ENCODE measurements around the gene PLXNA1.

Gene PLXNA1

DNA sequence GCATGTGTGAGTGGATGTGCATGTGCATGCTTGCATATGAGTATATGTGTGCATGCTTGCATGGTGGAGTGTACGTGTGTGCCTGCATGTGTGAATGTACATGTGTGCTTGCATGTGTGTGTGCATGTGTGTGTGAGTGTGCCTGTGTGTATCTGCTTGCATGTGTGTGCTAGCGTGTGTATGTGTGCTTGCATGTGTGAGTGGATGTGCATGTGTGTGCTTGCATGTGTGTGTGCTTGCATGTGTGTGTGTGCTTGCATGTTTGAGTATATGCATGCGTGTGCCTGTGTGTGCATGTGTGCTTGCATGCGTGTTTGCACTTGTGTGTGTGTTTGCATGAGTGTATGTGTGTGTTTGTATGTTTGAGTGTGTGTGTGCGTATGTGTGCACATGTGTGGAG, 4.6 kb upstream of the PLXNA1 start:
- no peak for TF ChIP-seq POLR2AphosphoS5 (IDR thresholded peaks at IDR 0.05; ENCODE audit: low read depth)
- no peak overlapping the region for H3K4me3 ChIP-seq (replicated peaks; ENCODE audit: insufficient read depth, low read length)
- no peak for DNase-seq (ENCODE audit: low read depth in 1 of 2, low spot score in 1 of 2)
- H3K27ac ChIP-seq (replicated peaks) = no peak overlapping the region
- H3K27me3 ChIP-seq (ENCODE audit: insufficient read depth, poor library complexity, severe bottlenecking) = no peaks in the 10 kb centered on the region

GRCh38 chr3:126979046-126979628, 3.8 kb upstream of the PLXNA1 start:
- Histone ChIP-seq H3K4me3 (replicated peaks; ENCODE audit: insufficient read depth, low read length) (no peak overlapping the region), H3K27ac (replicated peaks) (no peak overlapping the region), H3K27me3 (ENCODE audit: insufficient read depth, poor library complexity, severe bottlenecking) (peaks cover 6% of the 10 kb centered on the region)
- DNase-seq (ENCODE audit: low read depth in 1 of 2, low spot score in 1 of 2) = no peak
- TF ChIP-seq SPI1 (IDR thresholded peaks at IDR 0.05; ENCODE audit: borderline replicate concordance, low read depth) (peak; percentile 35; the same call in 1 of the 2 replicates), REST (IDR thresholded peaks at IDR 0.05; ENCODE audit: insufficient replicate concordance, low read depth) (no peak)

- TF ChIP-seq POLR2AphosphoS5 (IDR thresholded peaks at IDR 0.05; ENCODE audit: low read depth) (no peak), SPI1 (IDR thresholded peaks at IDR 0.05; ENCODE audit: borderline replicate concordance, low read depth) (no peak), REST (IDR thresholded peaks at IDR 0.05; ENCODE audit: insufficient replicate concordance, low read depth) (no peak), CTCF (IDR thresholded peaks at IDR 0.05; ENCODE audit: insufficient read depth, low read length) (no peak), GABPA (IDR thresholded peaks at IDR 0.05; ENCODE audit: low read depth) (no peak)
- DNase-seq (ENCODE audit: low read depth in 1 of 2, low spot score in 1 of 2) = no peak
- no peak overlapping the region for H3K4me3 ChIP-seq (replicated peaks; ENCODE audit: insufficient read depth, low read length)
- H3K27ac ChIP-seq (replicated peaks) = no peak overlapping the region
- H3K27me3 ChIP-seq (ENCODE audit: insufficient read depth, poor library complexity, severe bottlenecking) = peaks cover 11% of the 10 kb centered on the region
Measured at GRCh38 chr3:126980266-126980811, 2.6 kb upstream of the PLXNA1 start.

DNA sequence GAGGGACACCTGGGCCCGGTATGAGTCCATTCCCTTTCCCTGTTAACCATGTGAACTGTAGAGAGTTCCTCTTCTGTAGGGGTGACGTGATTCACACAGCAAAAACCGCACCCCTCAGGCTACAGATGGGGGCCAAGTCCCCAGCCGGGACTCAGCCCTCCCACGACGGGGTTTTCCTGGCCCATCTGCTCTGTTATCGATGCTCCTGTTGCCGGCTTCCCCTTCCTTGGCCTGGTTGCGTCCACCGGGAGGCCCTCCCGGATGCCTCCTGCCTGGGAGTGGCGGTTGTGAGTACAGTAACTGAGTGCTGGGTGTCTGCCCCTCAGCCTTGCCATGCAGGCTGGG, 817 bp upstream of the PLXNA1 start:
- peak overlapping the region; percentile 35 for H3K4me3 ChIP-seq (replicated peaks; ENCODE audit: insufficient read depth, low read length)
- no peak for TF ChIP-seq REST (IDR thresholded peaks at IDR 0.05; ENCODE audit: insufficient replicate concordance, low read depth)
- TF ChIP-seq GABPA (IDR thresholded peaks at IDR 0.05; ENCODE audit: low read depth) = no peak
- peak; percentile 55; the same call in 1 of the 2 replicates for TF ChIP-seq SPI1 (IDR thresholded peaks at IDR 0.05; ENCODE audit: borderline replicate concordance, low read depth)
- no peak for TF ChIP-seq CTCF (IDR thresholded peaks at IDR 0.05; ENCODE audit: insufficient read depth, low read length)
- TF ChIP-seq POLR2AphosphoS5 (IDR thresholded peaks at IDR 0.05; ENCODE audit: low read depth) = no peak
- no peak overlapping the region for H3K27ac ChIP-seq (replicated peaks)
- DNase-seq (ENCODE audit: low read depth in 1 of 2, low spot score in 1 of 2) = peak; percentile 43 to 44
- H3K27me3 ChIP-seq (ENCODE audit: insufficient read depth, poor library complexity, severe bottlenecking) = peaks cover 11% of the 10 kb centered on the region

Data from HL-60 (cell line).